Loucy (cell line): ENCODE measurements around the gene TAF3.

Source experiments
- EZH2phosphoT487 ChIP-seq: fragments of 200-600 bp; IDR thresholded peaks from 2 replicates; pipeline ENCODE4 v1.6.1; 2018; ENCODE audit warnings: antibody characterized with exemption, mild to moderate bottlenecking, moderate library complexity, borderline replicate concordance
- TF ChIP-seq, protein P1 (sequence below): fragments of 200-600 bp; sonication (generic); conservative IDR thresholded peaks from 2 replicates; pipeline ENCODE4 v1.5.1; 2014; ENCODE audit warnings: mild to moderate bottlenecking, antibody characterized with exemption, low read length

GRCh38 chr10:8063935-8064334, 245.6 kb downstream of the TAF3 start:
- TF ChIP-seq, protein P1, sequence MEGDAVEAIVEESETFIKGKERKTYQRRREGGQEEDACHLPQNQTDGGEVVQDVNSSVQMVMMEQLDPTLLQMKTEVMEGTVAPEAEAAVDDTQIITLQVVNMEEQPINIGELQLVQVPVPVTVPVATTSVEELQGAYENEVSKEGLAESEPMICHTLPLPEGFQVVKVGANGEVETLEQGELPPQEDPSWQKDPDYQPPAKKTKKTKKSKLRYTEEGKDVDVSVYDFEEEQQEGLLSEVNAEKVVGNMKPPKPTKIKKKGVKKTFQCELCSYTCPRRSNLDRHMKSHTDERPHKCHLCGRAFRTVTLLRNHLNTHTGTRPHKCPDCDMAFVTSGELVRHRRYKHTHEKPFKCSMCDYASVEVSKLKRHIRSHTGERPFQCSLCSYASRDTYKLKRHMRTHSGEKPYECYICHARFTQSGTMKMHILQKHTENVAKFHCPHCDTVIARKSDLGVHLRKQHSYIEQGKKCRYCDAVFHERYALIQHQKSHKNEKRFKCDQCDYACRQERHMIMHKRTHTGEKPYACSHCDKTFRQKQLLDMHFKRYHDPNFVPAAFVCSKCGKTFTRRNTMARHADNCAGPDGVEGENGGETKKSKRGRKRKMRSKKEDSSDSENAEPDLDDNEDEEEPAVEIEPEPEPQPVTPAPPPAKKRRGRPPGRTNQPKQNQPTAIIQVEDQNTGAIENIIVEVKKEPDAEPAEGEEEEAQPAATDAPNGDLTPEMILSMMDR, result no peak
- no peak for TF ChIP-seq EZH2phosphoT487
